Lung (tissue), 12 donors: ENCODE results near the gene GPR15LG. TPM values are rescaled to one million over a fixed set of nuclear protein-coding genes. Genes with fewer than 3 reads are reported as not detected.

Source experiments
- ATAC-seq: fragments of 200-7000 bp; cut with Tn5 transposase; one replicate; pipeline ENCODE4 v1.9.1; 2020; ENCODE audit warnings: moderate number of reproducible peaks; ENCODE audit not compliant: insufficient read depth, low FRiP score
- DNase-seq, 3 donors: peaks; one replicate each; pipeline ENCODE4 v3.0.0-alpha.2; 2013 to 2017
- H3K27ac ChIP-seq, 2 donors: one replicate each; pipeline ENCODE4 v1.5.1; 2013; ENCODE audit warnings: mild to moderate bottlenecking in 2 of 2, moderate library complexity in 2 of 2, control low read depth in 1 of 2, inconsistent platforms in 1 of 2, low read depth in 1 of 2, low read length in 1 of 2
- H3K27me3 ChIP-seq, 3 donors: one replicate each; pipeline ENCODE4 v1.5.1; 2013; ENCODE audit warnings: low read length in 2 of 3; ENCODE audit not compliant: control insufficient read depth in 3 of 3, insufficient read depth in 3 of 3
- H3K36me3 ChIP-seq, 4 donors: one replicate each; pipeline ENCODE4 v1.5.1; 2013; ENCODE audit warnings: low read length in 4 of 4, mild to moderate bottlenecking in 1 of 4, moderate library complexity in 1 of 4; ENCODE audit not compliant: control insufficient read depth in 4 of 4, insufficient read depth in 4 of 4
- H3K4me1 ChIP-seq, 5 donors: one replicate each; pipeline ENCODE4 v1.5.1; 2013; ENCODE audit warnings: low read length in 5 of 5, mild to moderate bottlenecking in 2 of 5, moderate library complexity in 1 of 5; ENCODE audit not compliant: control insufficient read depth in 5 of 5, insufficient read depth in 5 of 5
- H3K4me3 ChIP-seq: one replicate; pipeline ENCODE4 v1.5.1; 2013; ENCODE audit warnings: mild to moderate bottlenecking, control low read depth, moderate library complexity
- H3K9ac ChIP-seq, 2 donors: one replicate each; pipeline ENCODE4 v1.5.1; 2013; ENCODE audit warnings: low read length in 2 of 2, control low read depth in 1 of 2; ENCODE audit not compliant: insufficient read depth in 1 of 2
- H3K9me3 ChIP-seq, 4 donors: one replicate each; pipeline ENCODE4 v1.5.1; 2013; ENCODE audit warnings: low read length in 3 of 4, mild to moderate bottlenecking in 1 of 4, moderate library complexity in 1 of 4; ENCODE audit not compliant: control insufficient read depth in 4 of 4, insufficient read depth in 3 of 4
- WGBS, 2 donors: extraction: QIAGEN DNeasy Blood & Tissue Kit; methylation state at CpG; one replicate each; pipeline ENCODE4 v1.1.7; 2013; 5-methylcytosine and 5-hydroxymethylcytosine counted together
- polyA plus RNA-seq, 2 donors: library from polyadenylated mRNA; stranded (reverse); fragments of 200-250 nt; gene quantifications; one replicate each; pipeline ENCODE4 v1.2.1, GENCODE V29; 2013
- total RNA-seq, 2 donors: library from RNA; depleted of rRNA in 1 of 2; stranded (reverse); fragments of >200 nt in 1 of 2; gene quantifications; one replicate each; pipeline ENCODE4 v1.2.1, GENCODE V29; 2014 to 2021
- TF ChIP-seq, protein P1 (sequence below): IDR thresholded peaks from 2 replicates; pipeline ENCODE4 v1.5.1; 2012; ENCODE audit warnings: mild to moderate bottlenecking; ENCODE audit errors: control extremely low read depth, extremely low read depth
- donor health status: control.
- donor health status: control.
- donor health status: Bipolar disorder and iron deficiency.
- donor health status: healthy.
- donor health status: DM: yes; HTN: yes; CAD: no.

The GPR15LG gene
- total and polyA plus RNA-seq, 4 donors: 0.47 TPM; not detected in 3

DNA sequence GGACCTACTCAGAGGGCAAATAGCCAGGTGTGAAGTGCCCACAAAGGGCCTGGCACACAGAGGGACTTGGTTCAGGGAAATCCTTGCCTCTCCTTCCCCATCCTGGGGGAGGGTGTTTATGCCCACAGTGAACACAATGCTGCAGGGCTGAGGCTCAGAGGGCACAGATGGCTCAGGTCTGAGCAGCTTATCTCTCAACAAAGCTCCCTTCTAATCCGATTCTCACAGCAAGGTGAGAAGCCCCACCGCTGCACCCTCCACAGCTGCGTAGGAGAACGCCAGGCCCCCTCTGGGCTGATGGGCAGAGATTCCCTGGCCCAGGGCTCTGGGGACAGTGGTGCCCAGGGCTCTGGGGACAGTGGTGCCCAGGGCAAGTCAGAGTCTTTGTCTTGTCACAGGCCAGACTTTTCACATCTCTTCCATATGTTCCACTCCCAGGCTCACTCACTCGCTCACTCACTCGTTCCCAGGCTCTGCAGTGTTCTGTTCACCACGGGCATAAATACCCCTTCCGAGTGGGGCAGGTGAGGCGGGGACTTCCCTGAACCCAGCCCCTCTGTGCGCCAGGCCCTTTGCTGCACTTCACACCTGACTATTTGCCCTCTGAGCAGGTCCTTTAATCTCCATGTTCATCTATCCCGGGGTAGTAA is 12.1 kb downstream of the GPR15LG start:
- Histone ChIP-seq H3K27ac (no peak overlapping the region), H3K9ac (no peak overlapping the region), H3K36me3 (no peaks in the 10 kb centered on the region), H3K27me3 (no peaks in the 10 kb centered on the region), H3K4me3 (no peak overlapping the region), H3K9me3 (peaks cover 0 to 5% (median 0%) of the 10 kb centered on the region in 4 donors), H3K4me1 (no peaks in the 10 kb centered on the region)
- 64 to 75% methylated on average over 11 of the region's 11 CpGs for WGBS, 2 donors
- TF ChIP-seq, protein P1, sequence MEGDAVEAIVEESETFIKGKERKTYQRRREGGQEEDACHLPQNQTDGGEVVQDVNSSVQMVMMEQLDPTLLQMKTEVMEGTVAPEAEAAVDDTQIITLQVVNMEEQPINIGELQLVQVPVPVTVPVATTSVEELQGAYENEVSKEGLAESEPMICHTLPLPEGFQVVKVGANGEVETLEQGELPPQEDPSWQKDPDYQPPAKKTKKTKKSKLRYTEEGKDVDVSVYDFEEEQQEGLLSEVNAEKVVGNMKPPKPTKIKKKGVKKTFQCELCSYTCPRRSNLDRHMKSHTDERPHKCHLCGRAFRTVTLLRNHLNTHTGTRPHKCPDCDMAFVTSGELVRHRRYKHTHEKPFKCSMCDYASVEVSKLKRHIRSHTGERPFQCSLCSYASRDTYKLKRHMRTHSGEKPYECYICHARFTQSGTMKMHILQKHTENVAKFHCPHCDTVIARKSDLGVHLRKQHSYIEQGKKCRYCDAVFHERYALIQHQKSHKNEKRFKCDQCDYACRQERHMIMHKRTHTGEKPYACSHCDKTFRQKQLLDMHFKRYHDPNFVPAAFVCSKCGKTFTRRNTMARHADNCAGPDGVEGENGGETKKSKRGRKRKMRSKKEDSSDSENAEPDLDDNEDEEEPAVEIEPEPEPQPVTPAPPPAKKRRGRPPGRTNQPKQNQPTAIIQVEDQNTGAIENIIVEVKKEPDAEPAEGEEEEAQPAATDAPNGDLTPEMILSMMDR: no peak
- DNase-seq: no peak
- no peak for ATAC-seq

DNA sequence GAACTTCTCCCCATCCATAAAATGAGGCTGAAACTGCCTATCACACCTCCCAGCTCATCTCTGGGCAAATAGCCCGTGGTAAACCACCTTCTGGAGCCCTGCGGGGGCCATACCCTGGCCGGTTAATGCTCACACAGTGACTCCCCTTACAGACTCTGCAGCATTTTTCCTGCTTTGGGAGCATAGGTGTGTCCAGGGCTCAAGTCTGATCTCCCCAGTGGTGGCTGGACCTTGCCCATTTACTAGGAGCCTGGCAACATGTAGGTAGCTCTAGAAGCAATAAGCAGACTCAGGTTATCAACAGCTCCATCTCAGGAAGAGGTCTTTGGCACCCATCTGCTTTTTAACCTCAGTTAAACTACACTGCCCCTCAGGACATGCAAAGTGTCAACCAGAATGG is 15.2 kb downstream of the GPR15LG start:
- H3K27me3 ChIP-seq: peaks cover 0 to 17% (median 12%) of the 10 kb centered on the region in 3 donors
- DNase-seq: no peak

DNA sequence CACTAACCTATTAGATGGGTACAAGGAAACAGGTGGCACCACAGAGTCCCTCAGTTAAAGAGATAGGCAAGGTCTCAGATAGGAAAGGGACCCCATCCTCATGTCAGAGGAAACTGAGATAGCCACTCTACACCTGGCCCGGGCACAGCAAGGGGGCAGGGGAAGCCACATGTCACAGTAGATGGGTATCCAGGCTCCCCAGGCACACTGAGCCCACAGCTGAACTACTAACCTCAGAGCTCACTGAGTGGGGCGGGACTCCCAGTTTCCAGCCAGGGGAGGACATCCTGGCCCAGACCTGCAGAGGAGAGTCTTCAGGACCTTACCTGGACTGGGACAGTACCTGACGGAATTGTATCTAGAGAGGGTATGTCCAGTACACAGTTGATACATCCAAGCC is 17.0 kb downstream of the GPR15LG start:
- TF ChIP-seq, protein P1: no peak
- DNase-seq (no peak), ATAC-seq (no peak)
- Histone ChIP-seq H3K9ac (no peak overlapping the region), H3K27me3 (peaks cover 0 to 32% (median 25%) of the 10 kb centered on the region in 3 donors), H3K36me3 (no peaks in the 10 kb centered on the region), H3K9me3 (peaks cover 0 to 5% (median 0%) of the 10 kb centered on the region in 4 donors), H3K4me3 (no peak overlapping the region), H3K27ac (no peak overlapping the region), H3K4me1 (peaks cover 0 to 6% (median 0%) of the 10 kb centered on the region in 5 donors)
- 87% methylated on average over 3 of the region's 3 CpGs for WGBS, 2 donors

More for the DNA sequence above, 15.2 kb downstream of the GPR15LG start:
- Histone ChIP-seq H3K4me1 (no peaks in the 10 kb centered on the region), H3K9ac (no peak overlapping the region), H3K36me3 (no peaks in the 10 kb centered on the region), H3K27ac (no peak overlapping the region), H3K4me3 (no peak overlapping the region), H3K9me3 (peaks cover 0 to 5% (median 0%) of the 10 kb centered on the region in 4 donors)
- 69 to 80% methylated on average over 3 of the region's 3 CpGs for WGBS, 2 donors
- no peak for ATAC-seq
- TF ChIP-seq, protein P1: no peak

DNA sequence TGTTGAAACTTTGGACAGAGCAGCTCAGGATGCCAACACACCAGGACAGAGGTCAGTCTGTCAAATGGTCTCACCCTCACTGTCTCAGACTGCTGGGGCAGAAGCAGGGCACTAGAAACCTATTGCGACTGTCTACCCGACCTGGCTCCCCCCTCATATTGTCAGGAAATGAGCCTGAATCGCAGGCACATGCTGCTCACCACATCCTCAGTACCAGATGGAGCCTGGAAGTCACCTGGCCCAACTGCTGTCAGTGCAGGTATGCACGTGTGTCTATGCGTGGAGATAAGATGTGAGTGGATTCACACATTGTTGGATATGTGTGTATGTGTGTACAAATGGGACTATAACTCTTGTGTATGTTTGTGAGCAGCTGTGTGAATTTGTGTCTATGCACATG is 17.5 kb downstream of the GPR15LG start:
- 61 to 64% methylated on average over 5 of the region's 5 CpGs for WGBS, 2 donors
- H3K36me3 ChIP-seq: no peaks in the 10 kb centered on the region
- no peak for ATAC-seq
- no peak overlapping the region for H3K27ac ChIP-seq
- peaks cover 0 to 5% (median 0%) of the 10 kb centered on the region in 4 donors for H3K9me3 ChIP-seq
- DNase-seq: no peak
- no peak overlapping the region for H3K4me3 ChIP-seq
- H3K9ac ChIP-seq: no peak overlapping the region
- peaks cover 0 to 6% (median 0%) of the 10 kb centered on the region in 5 donors for H3K4me1 ChIP-seq
- TF ChIP-seq, protein P1: no peak
- H3K27me3 ChIP-seq: peaks cover 0 to 37% (median 30%) of the 10 kb centered on the region in 3 donors
